Measurements from ENCODE around the gene GOLGA6L2.

DNA sequence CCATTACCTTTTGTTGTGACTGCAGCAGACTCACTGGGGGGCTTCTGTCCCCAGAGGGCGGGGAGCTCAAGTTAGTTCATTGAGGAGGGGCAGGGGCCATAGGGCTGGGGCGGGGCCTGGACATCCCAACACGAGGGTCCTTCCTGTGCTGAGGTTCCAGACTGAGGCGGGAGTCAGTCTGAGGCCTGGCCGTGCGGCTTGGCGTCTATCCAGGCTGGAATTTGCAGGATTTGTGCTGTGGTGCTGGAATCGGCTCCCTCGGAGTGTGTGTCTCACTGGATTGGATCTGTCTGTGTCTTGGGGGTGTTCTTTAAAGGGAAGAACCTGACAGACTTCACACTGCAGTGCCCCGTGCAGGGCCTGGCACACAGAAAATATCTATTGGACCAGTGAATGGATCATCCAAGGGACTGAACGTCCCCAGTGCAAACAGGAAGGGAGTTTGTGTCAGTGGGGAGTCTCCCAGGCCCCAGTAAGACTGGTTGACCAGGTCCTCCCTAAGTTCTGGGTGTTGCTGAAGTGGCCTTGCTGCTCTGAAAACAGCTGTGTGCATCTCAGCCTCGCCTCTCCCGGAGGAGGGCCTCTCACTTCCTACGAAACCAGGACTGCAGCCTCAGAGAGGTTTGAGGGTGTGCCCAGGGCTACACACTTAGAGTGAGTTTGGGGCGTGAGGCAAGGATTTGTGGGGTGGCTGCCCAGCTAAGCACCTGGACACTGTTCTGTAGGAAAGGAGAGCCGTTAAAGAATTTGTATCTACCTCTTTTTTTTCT, 26.1 kb downstream of the GOLGA6L2 start:
- TF ChIP-seq, protein P1, sequence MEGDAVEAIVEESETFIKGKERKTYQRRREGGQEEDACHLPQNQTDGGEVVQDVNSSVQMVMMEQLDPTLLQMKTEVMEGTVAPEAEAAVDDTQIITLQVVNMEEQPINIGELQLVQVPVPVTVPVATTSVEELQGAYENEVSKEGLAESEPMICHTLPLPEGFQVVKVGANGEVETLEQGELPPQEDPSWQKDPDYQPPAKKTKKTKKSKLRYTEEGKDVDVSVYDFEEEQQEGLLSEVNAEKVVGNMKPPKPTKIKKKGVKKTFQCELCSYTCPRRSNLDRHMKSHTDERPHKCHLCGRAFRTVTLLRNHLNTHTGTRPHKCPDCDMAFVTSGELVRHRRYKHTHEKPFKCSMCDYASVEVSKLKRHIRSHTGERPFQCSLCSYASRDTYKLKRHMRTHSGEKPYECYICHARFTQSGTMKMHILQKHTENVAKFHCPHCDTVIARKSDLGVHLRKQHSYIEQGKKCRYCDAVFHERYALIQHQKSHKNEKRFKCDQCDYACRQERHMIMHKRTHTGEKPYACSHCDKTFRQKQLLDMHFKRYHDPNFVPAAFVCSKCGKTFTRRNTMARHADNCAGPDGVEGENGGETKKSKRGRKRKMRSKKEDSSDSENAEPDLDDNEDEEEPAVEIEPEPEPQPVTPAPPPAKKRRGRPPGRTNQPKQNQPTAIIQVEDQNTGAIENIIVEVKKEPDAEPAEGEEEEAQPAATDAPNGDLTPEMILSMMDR (IDR thresholded peaks at IDR 0.05; ENCODE audit: insufficient read depth, low read length, poor library complexity, severe bottlenecking) = no peak
- no peak for TF ChIP-seq EZH2phosphoT487 (conservative IDR thresholded peaks at IDR 0.05; ENCODE audit: low read length)

All from SU-DHL-6 (cell line).